Stimulated activated CD8-positive, alpha-beta memory T cell treated with anti-CD3 and anti-CD28 coated beads, Interleukin-2, amount 100 ng/mL, for 48 hours (primary cell): ENCODE data around the gene DOLPP1.
"Not testable (repeated sequence)": the region's sequence is repeated elsewhere in the genome, so short reads cannot be mapped to it uniquely, and the experiment has no call there.

Experiments
- DNase-seq, 2 donors: peaks; one replicate each; pipeline ENCODE4 v3.0.0-alpha.2; 2020; ENCODE audit warnings: low read depth in 2 of 2

Gene DOLPP1

GRCh38 chr9:129111528-129112151 is 30.7 kb downstream of the DOLPP1 start:
- DNase-seq = peak; percentile 7 to 22

GRCh38 chr9:129112526-129112925 is 31.6 kb downstream of the DOLPP1 start:
- DNase-seq = not testable (repeated sequence)

DNA sequence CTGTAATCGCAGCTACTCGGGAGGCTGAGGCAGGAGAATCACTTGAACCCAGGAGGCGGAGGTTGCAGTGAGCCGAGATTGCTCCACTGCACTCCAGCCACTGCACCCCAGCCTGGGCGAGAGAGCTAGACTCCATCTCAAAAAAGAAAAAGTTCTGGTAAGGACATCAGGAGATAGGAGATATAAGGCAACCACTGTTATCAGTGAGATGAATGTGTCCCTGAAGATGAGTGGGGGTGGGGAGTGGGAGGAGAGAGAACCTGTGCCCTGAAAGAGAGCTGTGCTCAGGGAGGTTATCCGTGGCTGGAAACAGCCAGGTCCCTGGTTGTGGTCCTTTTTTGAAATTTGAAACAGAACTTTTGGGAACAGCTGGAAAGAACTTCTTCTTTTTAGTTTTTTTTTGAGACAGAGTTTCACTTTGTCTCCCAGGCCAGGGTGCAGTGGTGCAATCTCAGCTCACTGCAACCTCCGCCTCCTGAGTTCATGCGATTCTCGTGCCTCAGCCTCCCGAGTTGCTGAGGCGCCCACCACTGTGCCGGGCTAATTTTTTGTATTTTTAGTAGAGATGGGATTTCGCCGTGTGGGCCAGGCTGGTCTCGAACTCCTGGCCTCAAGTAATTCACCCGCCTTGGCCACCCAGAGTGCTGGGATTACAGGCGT is 32.9 kb downstream of the DOLPP1 start:
- no peak for DNase-seq

GRCh38 chr9:129118799-129119198 is 37.9 kb downstream of the DOLPP1 start:
- DNase-seq = no peak

GRCh38 chr9:129121483-129121882 is 40.6 kb downstream of the DOLPP1 start:
- no peak for DNase-seq

DNA sequence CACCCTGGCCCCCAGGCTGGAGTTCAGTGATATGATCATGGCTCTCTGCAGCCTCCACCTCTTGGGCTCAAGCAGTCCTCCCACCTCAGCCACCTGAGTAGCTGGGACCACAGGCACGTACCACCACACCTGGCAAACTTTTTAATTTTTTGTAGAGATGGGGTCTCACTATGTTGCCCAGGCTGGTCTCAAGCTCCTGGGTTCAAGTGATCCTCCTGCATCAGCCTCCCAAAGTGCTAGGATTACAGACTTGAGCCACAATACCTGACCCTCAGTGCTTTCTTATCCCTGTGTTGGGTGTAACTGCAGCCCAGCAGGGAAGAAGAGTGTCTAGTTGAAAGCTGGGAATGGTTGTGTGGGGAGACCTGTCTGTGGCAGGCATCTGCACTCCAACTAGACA is 41.2 kb downstream of the DOLPP1 start:
- no peak for DNase-seq

DNA sequence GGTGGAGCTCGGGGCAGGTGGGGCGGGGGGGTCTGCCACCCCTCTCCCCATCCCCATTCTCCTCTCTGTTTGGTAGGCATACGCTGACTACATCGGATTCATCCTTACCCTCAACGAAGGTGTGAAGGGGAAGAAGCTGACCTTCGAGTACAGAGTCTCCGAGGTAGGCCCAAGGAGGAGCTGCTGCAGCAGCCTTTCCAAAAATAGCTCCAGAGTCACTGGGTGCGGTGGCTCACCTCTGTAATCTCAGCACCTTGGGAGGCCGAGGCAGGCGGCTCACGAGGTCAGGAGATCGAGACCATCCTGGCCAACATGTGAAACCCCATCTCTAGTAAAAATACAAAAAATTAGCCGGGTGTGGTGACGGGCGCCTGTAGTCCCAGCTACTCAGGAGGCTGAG is 42.1 kb downstream of the DOLPP1 start:
- DNase-seq = not testable (repeated sequence)

DNA sequence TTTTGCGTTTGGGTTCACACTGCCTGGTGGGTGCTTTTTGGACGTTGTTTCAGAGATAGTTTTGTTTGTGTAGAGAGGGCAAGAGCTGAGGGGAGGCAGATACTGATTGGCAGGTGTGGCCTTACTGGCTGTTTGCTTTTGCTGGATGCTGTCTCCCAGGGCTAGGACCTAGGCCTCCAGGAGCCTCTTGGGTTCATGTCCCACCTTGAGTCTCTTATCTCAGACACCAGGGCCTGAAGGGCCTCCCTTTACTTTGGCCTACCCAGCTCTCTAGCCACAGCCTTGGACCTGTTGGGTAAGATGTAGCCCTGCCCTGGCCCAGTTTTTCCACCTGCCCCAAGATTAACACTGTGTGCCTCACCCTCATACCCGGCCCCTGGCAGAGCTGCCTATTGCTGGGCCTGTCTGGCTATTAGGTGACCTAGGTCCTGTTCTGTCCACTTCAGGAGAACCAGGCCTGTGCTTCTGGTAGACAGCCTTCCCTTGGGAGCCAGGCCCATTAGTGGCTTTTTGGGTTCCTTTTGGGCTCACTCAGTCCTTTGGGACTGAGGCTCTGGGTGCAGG is 43.7 kb downstream of the DOLPP1 start:
- no peak for DNase-seq

- no peak for DNase-seq
Measured at GRCh38 chr9:129125478-129125877, 44.6 kb downstream of the DOLPP1 start.

- no peak for DNase-seq
Measured at GRCh38 chr9:129126749-129127618, 46.1 kb downstream of the DOLPP1 start.

- no peak for DNase-seq
Measured at GRCh38 chr9:129128689-129129088, 47.8 kb downstream of the DOLPP1 start.

DNA sequence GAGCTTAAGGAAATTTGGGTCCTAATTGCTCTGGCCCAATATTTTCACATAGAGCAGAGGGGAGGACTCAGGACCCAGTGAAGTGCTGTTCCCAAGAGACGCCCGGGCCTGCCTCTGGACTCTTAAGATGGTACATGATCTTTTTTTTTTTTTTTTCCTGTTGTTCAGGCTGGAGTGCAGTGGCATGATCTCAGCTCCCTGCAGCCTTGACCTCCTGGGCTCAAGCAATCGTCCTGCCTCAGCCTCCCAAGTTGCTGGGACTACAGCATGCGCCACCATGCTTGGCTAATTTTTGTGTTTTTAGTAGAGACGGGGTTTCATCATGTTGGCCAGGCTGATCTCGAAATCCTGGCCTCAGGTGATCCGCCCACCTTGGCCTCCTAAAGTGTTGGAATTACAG is 49.4 kb downstream of the DOLPP1 start:
- DNase-seq = not testable (repeated sequence)

- DNase-seq = no peak
Measured at GRCh38 chr9:129130791-129131190, 49.9 kb downstream of the DOLPP1 start.

- DNase-seq = peak; percentile 73 to 76
Measured at GRCh38 chr9:129131300-129132145, 50.6 kb downstream of the DOLPP1 start.

- DNase-seq = no peak
Measured at GRCh38 chr9:129133082-129133481, 52.2 kb downstream of the DOLPP1 start.

DNA sequence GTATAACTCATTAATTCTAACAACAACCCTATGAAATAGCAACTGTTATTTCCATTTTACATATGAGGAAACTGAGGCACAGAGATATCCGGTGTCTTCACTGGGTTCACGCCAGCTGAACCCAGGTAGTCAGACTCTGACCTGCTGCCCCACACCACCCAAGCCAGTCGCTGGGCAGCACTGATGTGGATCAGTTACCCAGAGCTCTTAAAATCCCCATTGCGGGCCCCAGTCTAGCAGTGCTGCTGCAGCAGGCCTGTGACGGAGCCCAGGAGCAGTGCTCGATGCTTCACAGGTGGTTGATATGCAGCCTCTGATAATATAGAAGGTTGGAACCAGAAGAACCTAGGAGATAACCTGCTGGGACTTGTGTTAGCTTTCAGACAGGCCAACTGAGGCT is 54.6 kb downstream of the DOLPP1 start:
- DNase-seq = no peak

- no peak for DNase-seq
Measured at GRCh38 chr9:129136446-129137035, 55.6 kb downstream of the DOLPP1 start.

DNA sequence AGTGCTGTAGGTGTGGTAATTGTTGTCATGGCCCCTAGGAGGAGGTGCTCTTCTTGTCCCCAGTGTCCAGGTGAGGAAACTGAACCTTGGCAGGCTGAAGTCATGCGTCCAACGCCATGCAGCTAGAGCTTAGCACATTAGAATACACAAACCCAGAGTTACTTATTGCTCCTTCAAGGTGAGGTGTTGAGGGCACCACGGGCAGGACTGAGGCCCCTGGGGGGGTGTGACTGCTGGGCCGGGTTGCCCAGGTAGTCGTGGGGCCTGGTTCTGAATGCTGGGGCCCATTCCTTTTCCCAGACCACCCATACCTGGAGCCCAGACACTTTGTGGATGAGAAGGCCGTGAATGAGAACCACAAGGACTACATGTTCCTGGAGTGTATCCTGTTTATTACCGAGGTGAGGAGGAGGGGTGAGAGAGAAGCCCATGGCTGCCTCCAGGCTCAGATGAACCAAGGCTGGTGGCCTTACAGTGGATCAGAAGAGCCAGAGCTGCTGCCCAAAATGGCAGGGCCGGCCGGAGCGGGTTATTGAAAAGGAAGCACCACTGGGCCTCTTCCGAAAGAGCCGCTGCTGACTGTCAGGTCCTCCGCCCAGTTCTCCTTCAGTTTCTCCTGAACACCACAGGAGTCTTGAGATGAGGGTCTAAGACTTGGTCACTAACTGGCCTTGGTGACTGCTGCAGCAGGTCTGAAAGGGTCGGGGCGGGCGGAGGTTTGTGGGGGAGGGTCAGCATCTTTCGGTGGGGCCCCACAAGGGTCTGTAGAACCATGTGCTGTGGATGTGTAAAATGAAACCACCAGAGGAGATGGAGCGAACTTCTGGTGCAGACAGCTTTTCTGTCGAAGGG is 56.6 kb downstream of the DOLPP1 start:
- no peak for DNase-seq

GRCh38 chr9:129138144-129138462 is 57.2 kb downstream of the DOLPP1 start:
- no peak for DNase-seq
